LNCAP (cell line): ENCODE results near the gene PIK3CB.

Experiments
- TF ChIP-seq, protein P1 (sequence below): fragments of 450-650 bp; IDR thresholded peaks from 2 replicates; pipeline ENCODE4 v1.5.1; 2017; ENCODE audit warnings: mild to moderate bottlenecking

The PIK3CB gene

DNA sequence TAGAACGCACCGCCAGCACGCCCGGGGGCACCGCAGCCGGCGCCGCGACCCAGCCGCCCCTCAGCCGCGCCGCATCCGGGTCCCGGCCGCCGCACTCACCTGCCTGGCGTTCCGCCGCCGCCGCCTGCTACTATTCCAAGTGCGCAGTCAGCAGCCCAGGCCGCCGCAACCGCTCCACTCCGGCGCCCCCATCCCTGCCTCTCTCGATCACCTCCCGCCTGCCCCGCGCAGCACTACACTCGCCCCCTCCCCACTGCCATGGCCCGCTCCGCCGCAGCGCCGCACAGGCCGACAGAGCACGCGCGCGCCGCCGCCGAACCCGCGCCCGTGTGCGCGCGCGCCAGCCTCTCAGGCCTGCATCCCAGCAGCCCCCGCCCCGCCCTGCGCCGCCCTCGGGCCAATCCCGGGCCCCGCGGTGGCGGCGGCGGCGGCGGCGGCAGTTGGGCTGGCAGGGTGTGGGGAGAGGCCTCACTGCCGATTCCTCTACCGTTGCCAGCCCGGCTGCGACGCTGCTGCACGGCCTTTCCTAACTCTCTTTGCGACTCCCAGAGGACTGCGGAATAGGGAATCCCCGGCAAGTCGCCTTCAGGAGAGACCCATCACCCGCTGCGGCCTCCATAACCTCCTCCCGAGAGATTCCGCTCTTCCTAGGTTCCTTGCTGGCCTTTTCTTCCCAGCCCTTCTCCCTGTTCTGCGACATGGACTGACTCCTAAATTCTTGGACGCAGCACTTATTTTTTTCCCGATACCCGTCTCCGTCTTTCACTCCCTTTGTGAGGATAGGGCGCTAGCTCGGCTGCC lies at the start of gene PIK3CB:
Gene PIK3CB, minus strand, starts transcription at position 333 of the 801 bp plus-strand sequence. CDS start 75,585 bp downstream, outside the sequence.
- TF ChIP-seq, protein P1, sequence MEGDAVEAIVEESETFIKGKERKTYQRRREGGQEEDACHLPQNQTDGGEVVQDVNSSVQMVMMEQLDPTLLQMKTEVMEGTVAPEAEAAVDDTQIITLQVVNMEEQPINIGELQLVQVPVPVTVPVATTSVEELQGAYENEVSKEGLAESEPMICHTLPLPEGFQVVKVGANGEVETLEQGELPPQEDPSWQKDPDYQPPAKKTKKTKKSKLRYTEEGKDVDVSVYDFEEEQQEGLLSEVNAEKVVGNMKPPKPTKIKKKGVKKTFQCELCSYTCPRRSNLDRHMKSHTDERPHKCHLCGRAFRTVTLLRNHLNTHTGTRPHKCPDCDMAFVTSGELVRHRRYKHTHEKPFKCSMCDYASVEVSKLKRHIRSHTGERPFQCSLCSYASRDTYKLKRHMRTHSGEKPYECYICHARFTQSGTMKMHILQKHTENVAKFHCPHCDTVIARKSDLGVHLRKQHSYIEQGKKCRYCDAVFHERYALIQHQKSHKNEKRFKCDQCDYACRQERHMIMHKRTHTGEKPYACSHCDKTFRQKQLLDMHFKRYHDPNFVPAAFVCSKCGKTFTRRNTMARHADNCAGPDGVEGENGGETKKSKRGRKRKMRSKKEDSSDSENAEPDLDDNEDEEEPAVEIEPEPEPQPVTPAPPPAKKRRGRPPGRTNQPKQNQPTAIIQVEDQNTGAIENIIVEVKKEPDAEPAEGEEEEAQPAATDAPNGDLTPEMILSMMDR: no peak

DNA sequence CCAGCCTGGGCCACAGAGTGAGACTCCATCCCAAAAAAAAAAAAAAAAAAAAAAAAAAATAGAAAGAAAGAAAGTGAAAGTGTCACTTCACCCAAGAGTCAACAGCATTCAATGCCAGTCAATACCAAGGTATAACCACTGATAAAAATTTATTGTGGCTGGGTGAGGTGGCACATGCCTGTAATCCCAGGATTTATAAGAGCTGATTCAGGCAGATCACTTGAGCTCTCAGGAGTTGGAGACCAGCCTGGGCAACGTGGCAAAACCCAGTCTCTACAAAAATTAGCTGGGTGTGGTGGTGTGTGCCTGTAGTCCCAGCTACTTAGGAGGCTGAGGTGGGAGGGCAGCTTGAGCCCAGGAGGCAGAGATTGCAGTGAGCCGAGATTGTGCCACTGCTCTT lies 46.5 kb upstream of the PIK3CB start:
- TF ChIP-seq, protein P1: no peak

DNA sequence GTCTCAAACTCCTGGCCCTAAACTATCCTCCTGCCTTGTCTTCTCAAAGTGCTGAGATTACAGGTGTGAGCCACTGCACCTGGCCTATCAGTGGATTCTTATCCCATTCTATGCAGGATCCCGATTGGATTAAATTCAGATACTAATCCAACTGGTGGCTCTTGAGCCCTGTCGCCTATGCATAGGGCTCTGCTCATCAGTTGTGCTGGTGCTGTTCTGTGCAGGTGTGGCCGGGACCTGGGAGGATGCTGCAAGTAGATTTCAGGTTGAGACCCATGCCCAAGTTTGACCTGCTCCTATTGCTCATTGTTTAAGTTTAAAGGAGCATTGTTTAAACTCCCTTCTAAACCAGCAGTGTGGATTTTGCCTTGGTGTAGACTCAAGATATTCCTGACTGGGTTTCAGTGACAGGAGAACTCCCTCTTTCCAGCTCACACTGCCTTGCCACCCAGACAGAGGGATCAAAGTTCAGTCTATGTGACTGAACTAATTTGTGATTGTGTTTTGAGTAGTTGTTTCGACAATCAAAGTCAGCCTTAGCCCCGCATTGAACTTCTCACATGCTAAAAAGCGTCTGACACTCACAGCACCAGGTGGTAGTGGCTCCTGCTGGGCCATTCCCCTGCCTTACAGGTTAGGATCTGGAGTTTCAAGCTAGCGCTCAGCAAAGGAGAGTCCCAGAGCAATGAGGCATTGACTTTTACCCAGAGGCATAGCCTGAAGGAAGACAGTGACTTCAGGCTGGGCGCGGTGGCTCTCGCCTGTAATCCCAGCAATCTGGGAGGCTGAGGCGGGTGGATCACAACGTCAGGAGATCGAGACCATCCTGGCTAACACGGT lies 45.0 kb upstream of the PIK3CB start:
- TF ChIP-seq, protein P1: no peak

DNA sequence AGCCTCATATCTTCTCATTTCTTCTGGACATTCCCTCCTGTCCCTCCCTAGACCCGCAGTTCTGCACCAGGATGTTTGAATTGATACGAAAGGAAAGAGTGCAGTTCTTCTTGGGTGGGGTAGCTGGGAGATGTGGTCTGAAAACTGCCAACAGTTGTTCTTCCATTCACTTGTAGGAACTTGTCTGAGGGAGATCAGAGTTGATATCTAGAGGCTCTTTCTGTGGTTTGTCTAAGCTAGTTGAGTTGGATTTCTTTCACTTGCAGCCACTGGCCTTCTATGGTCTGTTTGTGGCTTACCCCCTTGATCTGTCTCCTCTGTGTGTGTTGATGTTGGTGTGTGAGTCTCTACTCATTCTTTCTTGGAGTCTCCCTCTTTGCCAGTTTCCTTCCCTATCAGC lies 42.5 kb upstream of the PIK3CB start:
- TF ChIP-seq, protein P1: no peak

DNA sequence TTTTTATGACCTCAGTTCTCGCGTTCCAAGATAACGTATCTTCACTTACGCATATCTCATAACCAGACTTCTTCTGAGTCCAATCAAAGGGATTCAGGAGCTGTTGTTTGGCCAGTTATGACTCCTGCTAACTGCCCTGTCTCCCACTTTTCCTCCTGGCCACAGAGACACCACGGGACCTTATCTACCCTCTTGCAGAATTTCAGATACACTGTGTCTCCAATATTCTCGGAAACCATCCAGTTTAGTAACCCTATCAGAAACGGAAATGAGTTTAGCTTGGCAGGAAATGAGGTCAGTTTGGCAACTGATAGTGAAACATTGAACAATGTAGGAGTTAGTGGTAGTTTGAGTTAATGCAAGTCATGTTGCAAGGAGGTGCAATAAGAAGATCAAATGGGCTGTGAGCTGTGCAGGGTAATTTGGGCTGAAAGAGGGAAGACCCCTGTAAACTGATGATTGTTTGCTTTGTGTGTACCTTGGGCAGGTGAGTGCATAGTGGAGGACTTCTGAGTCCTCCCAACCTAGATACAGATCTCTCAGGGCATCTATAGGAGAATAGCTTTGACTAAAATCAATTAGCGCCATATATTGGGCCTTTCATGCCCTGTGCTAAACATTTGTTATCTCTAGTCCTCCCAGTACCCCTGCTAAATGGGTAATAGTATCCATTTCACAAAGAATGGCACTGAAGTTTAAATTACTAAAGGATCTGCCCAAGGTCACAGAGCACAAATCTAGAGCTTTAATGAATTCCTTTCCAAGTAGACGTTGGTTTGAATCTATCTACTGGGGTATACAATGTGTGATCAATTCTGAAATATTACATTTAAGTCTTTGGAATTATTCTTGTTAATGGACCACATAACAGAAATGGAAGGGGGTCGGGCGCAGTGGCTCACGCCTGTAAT lies 41.3 kb upstream of the PIK3CB start:
- TF ChIP-seq, protein P1: no peak

DNA sequence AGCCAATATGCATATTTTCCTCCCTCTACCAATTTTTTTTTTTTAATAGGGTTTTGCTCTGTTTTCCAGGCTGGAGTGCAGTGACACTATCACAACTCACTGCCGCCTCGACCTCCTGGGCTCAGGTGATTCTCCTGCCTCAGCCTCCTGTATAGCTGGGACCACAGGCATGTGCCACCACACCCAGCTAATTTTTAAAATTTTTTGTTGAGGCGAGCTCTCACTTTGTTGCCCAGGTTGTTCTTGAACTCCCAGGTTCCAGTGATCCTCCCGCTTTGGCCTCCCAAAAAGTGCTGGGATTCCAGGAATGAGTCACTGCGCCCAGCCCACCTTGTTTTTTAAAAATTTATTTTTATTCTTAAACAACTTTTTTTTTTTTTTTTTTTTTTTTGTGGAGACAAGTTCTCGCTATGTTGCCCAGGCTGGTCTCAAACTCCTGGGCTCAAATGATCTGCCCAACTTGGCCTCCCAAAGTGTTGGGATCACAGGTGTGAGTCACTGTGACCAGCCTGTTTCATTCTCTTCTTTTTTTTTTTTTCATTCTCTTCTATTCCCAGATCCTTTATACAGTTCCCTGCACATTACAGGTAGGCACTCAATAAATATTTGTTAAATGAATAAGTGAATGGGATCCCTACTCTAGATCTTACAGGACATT lies 40.5 kb upstream of the PIK3CB start:
- TF ChIP-seq, protein P1: no peak
